ENCODE data around the gene RGPD3. TPM values are rescaled to one million over a fixed set of nuclear protein-coding genes. Genes with fewer than 3 reads are reported as not detected.

The RGPD3 gene
- total RNA-seq, 4 donors from 2014 or later: 0.41 to 0.75 (median 0.48) TPM; not detected in 1

GRCh38 chr2:106350980-106351379, 117.2 kb downstream of the RGPD3 start:
- intact Hi-C loops (cut with DNase I; ENCODE audit: low total_unique reads) (no loop called here), in situ Hi-C loops (cut with MboI; ENCODE audit: low pct_ligation_motif_present in 1 of 4, low pct_unique_long_range_greater_than_20kb in 1 of 4, low sequenced_read_pairs in 3 of 4) (no loop called here)
- Histone ChIP-seq H3K27ac (no peak overlapping the region), H3K9me3 (no peaks in the 10 kb centered on the region), H3K36me3 (no peaks in the 10 kb centered on the region), H3K4me1 (no peaks in the 10 kb centered on the region), H3K4me3 (no peak overlapping the region), H3K27me3 (peaks cover 8% of the 10 kb centered on the region)
- TF ChIP-seq POLR2AphosphoS5 (IDR thresholded peaks at IDR 0.05) (no peak), EP300 (IDR thresholded peaks at IDR 0.05; ENCODE audit: low read depth) (no peak), POLR2A (IDR thresholded peaks at IDR 0.05) (no peak)
- TF ChIP-seq, protein P1, sequence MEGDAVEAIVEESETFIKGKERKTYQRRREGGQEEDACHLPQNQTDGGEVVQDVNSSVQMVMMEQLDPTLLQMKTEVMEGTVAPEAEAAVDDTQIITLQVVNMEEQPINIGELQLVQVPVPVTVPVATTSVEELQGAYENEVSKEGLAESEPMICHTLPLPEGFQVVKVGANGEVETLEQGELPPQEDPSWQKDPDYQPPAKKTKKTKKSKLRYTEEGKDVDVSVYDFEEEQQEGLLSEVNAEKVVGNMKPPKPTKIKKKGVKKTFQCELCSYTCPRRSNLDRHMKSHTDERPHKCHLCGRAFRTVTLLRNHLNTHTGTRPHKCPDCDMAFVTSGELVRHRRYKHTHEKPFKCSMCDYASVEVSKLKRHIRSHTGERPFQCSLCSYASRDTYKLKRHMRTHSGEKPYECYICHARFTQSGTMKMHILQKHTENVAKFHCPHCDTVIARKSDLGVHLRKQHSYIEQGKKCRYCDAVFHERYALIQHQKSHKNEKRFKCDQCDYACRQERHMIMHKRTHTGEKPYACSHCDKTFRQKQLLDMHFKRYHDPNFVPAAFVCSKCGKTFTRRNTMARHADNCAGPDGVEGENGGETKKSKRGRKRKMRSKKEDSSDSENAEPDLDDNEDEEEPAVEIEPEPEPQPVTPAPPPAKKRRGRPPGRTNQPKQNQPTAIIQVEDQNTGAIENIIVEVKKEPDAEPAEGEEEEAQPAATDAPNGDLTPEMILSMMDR (IDR thresholded peaks at IDR 0.05): no peak
- DNase-seq: no peak
- WGBS, 2 donors (ENCODE audit: low coverage in 1 of 2): 69 to 83% methylated on average over 2 of the region's 2 CpGs

- Histone ChIP-seq H3K4me3 (no peak overlapping the region), H3K27me3 (peaks cover 18% of the 10 kb centered on the region), H3K9me3 (no peaks in the 10 kb centered on the region), H3K4me1 (peaks cover 0 to 11% (median 4%) of the 10 kb centered on the region in 4 donors), H3K27ac (no peak overlapping the region), H3K36me3 (no peaks in the 10 kb centered on the region)
- TF ChIP-seq POLR2A (IDR thresholded peaks at IDR 0.05) (no peak), POLR2AphosphoS5 (IDR thresholded peaks at IDR 0.05) (no peak), EP300 (IDR thresholded peaks at IDR 0.05; ENCODE audit: low read depth) (no peak)
- TF ChIP-seq, protein P1 (IDR thresholded peaks at IDR 0.05): no peak
- in situ Hi-C loops (cut with MboI; ENCODE audit: low pct_ligation_motif_present in 1 of 4, low pct_unique_long_range_greater_than_20kb in 1 of 4, low sequenced_read_pairs in 3 of 4): no loop called here
- intact Hi-C loops (cut with DNase I; ENCODE audit: low total_unique reads): no loop called here
- WGBS, 2 donors (ENCODE audit: low coverage in 1 of 2): 94% methylated on average over 12 of the region's 12 CpGs; no CpG with 5 or more reads in 1 of the 2 donors
- DNase-seq: no peak
Observed at GRCh38 chr2:106344302-106344701, 123.9 kb downstream of the RGPD3 start.

GRCh38 chr2:106343274-106343673, 124.9 kb downstream of the RGPD3 start:
- Histone ChIP-seq H3K27ac (no peak overlapping the region), H3K36me3 (no peaks in the 10 kb centered on the region), H3K4me3 (no peak overlapping the region), H3K4me1 (peaks cover 0 to 11% (median 4%) of the 10 kb centered on the region in 4 donors), H3K9me3 (no peaks in the 10 kb centered on the region), H3K27me3 (peaks cover 19% of the 10 kb centered on the region)
- 19 to 70% methylated on average over 8 to 16 of the region's 16 CpGs for WGBS, 2 donors (ENCODE audit: low coverage in 1 of 2)
- peak; percentile 36 for DNase-seq
- in situ Hi-C loops (cut with MboI; ENCODE audit: low pct_ligation_motif_present in 1 of 4, low pct_unique_long_range_greater_than_20kb in 1 of 4, low sequenced_read_pairs in 3 of 4) (no loop called here), intact Hi-C loops (cut with DNase I; ENCODE audit: low total_unique reads) (no loop called here)
- no peak for TF ChIP-seq EP300 (IDR thresholded peaks at IDR 0.05; ENCODE audit: low read depth)
- no peak for TF ChIP-seq POLR2AphosphoS5 (IDR thresholded peaks at IDR 0.05)
- TF ChIP-seq, protein P1 (IDR thresholded peaks at IDR 0.05): no peak
- no peak for TF ChIP-seq POLR2A (IDR thresholded peaks at IDR 0.05)

DNA sequence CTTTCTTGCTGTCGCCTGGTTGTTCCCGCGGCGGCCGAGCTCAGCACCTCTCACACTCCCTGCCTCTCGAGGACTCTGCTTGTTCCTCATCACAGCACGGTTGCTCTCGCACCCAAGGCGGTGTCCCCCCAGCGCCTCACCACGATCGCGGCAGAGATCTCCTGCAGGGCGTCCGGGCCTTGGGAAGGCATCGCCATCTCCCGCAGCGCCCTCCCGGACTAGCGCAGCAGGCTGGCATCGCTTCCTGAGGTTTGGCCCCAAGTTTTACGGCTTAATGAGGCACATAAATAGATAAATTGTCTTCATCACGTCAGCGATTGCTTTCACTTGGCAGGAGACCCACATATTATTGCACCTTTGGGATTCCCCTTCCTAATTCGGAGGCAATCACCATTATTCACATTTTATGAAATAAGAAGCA, 125.4 kb downstream of the RGPD3 start:
- in situ Hi-C loops (cut with MboI; ENCODE audit: low pct_ligation_motif_present in 1 of 4, low pct_unique_long_range_greater_than_20kb in 1 of 4, low sequenced_read_pairs in 3 of 4) (no loop called here), intact Hi-C loops (cut with DNase I; ENCODE audit: low total_unique reads) (no loop called here)
- H3K9me3 ChIP-seq: no peaks in the 10 kb centered on the region
- peaks cover 19% of the 10 kb centered on the region for H3K27me3 ChIP-seq
- H3K36me3 ChIP-seq: no peaks in the 10 kb centered on the region
- TF ChIP-seq POLR2A (IDR thresholded peaks at IDR 0.05) (no peak), EP300 (IDR thresholded peaks at IDR 0.05; ENCODE audit: low read depth) (no peak), POLR2AphosphoS5 (IDR thresholded peaks at IDR 0.05) (no peak)
- TF ChIP-seq, protein P1 (IDR thresholded peaks at IDR 0.05): no peak
- H3K27ac ChIP-seq: no peak overlapping the region
- DNase-seq: peak; percentile 66
- H3K4me3 ChIP-seq: peak overlapping the region in 1 of 4 donors; percentile 10
- H3K4me1 ChIP-seq: peaks cover 0 to 11% (median 4%) of the 10 kb centered on the region in 4 donors
- 50 to 57% methylated on average over 1 to 21 of the region's 25 CpGs for WGBS, 2 donors (ENCODE audit: low coverage in 1 of 2)

Measured in transverse colon (tissue), 4 donors.